ENCODE measurements around the gene HARBI1.
"Not testable (repeated sequence)": the region's sequence is repeated elsewhere in the genome, so short reads cannot be mapped to it uniquely, and the experiment has no call there.

HARBI1 gene

GRCh38 chr11:46597155-46597554, 19.9 kb downstream of the HARBI1 start:
- H3K9ac ChIP-seq (ENCODE audit: insufficient read length, low read depth) = no peak overlapping the region
- H3K27me3 ChIP-seq (ENCODE audit: insufficient read depth, insufficient read length) = no peaks in the 10 kb centered on the region
- H3K9me3 ChIP-seq (ENCODE audit: insufficient read depth, low read length) = no peaks in the 10 kb centered on the region
- H3K36me3 ChIP-seq (ENCODE audit: insufficient read depth, insufficient read length, low read length) = no peaks in the 10 kb centered on the region
- H3K4me3 ChIP-seq (ENCODE audit: insufficient read length, low read depth) = no peak overlapping the region
- TF ChIP-seq YY1 (IDR thresholded peaks at IDR 0.05; ENCODE audit: insufficient read depth, insufficient read length) (no peak), ZNF274 (IDR thresholded peaks at IDR 0.05; ENCODE audit: low read depth, low read length) (no peak), SUZ12 (IDR thresholded peaks at IDR 0.05; ENCODE audit: extremely low read depth, insufficient read depth, insufficient read length) (no peak)
- H3K4me1 ChIP-seq (ENCODE audit: insufficient read depth, insufficient read length) = no peaks in the 10 kb centered on the region
- DNase-seq (ENCODE audit: low read depth, low spot score) = no peak

DNA sequence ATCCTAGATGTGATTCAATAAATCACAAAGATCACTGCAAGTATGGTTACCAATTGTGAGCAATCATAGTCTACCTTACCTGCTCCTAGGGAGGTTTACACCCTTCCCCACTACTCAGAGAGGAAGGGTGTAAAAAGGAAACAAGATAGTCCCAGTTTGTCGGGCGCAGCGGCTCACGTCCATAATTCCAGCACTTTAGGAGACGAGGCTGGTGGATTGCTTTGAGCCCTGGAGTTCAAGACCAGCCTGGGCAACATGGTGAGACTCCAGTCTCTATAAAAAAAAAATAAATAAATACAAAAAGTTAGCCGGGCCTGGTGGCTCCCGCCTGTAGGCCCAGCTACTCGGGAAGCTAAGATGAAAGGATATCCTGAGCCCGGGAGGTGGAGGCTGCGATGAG, 22.2 kb downstream of the HARBI1 start:
- TF ChIP-seq YY1 (IDR thresholded peaks at IDR 0.05; ENCODE audit: insufficient read depth, insufficient read length) (no peak), SUZ12 (IDR thresholded peaks at IDR 0.05; ENCODE audit: extremely low read depth, insufficient read depth, insufficient read length) (no peak), ZNF274 (IDR thresholded peaks at IDR 0.05; ENCODE audit: low read depth, low read length) (no peak)
- H3K4me3 ChIP-seq (ENCODE audit: insufficient read length, low read depth) = no peak overlapping the region
- H3K36me3 ChIP-seq (ENCODE audit: insufficient read depth, insufficient read length, low read length) = no peaks in the 10 kb centered on the region
- H3K9me3 ChIP-seq (ENCODE audit: insufficient read depth, low read length) = no peaks in the 10 kb centered on the region
- DNase-seq (ENCODE audit: low read depth, low spot score) = no peak
- H3K9ac ChIP-seq (ENCODE audit: insufficient read length, low read depth) = no peak overlapping the region
- no peaks in the 10 kb centered on the region for H3K4me1 ChIP-seq (ENCODE audit: insufficient read depth, insufficient read length)
- no peaks in the 10 kb centered on the region for H3K27me3 ChIP-seq (ENCODE audit: insufficient read depth, insufficient read length)

GRCh38 chr11:46594374-46594700, 22.7 kb downstream of the HARBI1 start:
- Histone ChIP-seq H3K36me3 (ENCODE audit: insufficient read depth, insufficient read length, low read length) (no peaks in the 10 kb centered on the region), H3K27me3 (ENCODE audit: insufficient read depth, insufficient read length) (no peaks in the 10 kb centered on the region), H3K4me1 (ENCODE audit: insufficient read depth, insufficient read length) (no peaks in the 10 kb centered on the region), H3K9ac (ENCODE audit: insufficient read length, low read depth) (peak overlapping the region; percentile 37), H3K4me3 (ENCODE audit: insufficient read length, low read depth) (peak overlapping the region; percentile 89), H3K9me3 (ENCODE audit: insufficient read depth, low read length) (no peaks in the 10 kb centered on the region)
- no peak for DNase-seq (ENCODE audit: low read depth, low spot score)
- TF ChIP-seq YY1 (IDR thresholded peaks at IDR 0.05; ENCODE audit: insufficient read depth, insufficient read length) (no peak), ZNF274 (IDR thresholded peaks at IDR 0.05; ENCODE audit: low read depth, low read length) (no peak), SUZ12 (IDR thresholded peaks at IDR 0.05; ENCODE audit: extremely low read depth, insufficient read depth, insufficient read length) (no peak)

DNA sequence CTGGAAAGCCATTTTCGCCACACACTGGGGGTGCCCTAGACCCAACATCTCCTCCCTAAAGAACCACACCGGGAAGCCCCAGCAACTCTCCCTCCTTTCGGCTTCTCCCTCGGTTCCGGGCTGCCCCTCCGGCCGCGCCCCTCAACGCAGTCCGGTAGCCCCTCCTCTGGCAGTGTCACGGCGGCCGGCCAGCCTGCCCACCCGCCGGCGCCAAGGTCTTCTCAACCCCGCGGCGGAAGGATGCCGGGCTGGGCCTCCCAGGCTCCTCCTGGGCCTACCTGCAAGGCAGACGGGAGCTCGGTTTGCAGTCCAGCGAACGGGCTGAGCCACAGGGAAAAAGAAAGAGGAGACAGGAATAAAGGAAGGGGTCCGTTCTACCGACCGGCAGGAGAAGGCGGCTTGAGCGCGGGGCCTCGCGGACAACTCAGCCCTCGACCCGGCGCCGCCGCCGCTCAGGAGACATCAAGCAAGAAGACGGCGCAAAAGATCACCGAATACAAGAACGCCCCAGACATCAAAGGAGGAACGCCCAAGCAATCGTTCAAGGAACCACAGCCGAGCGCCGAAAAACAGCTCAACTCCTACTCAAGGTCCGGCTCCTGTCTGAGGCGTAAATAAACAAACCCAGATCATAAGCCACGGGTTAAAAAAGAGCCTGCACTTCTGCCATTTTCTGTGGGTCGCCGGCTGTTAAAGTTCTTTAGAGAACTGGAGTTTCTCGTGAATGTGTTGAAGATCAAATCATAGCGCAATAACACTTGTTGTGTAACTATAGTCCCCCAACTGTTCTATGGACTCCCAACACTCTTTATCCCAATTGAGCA, 23.3 kb downstream of the HARBI1 start, which contains the start of gene AMBRA1:
AMBRA1 (minus strand) TSS at position 474 of the 824 bp plus-strand sequence. CDS start 45,643 bp downstream, outside the sequence.
- no peaks in the 10 kb centered on the region for H3K9me3 ChIP-seq (ENCODE audit: insufficient read depth, low read length)
- no peak for TF ChIP-seq YY1 (IDR thresholded peaks at IDR 0.05; ENCODE audit: insufficient read depth, insufficient read length)
- TF ChIP-seq ZNF274 (IDR thresholded peaks at IDR 0.05; ENCODE audit: low read depth, low read length) = no peak
- TF ChIP-seq SUZ12 (IDR thresholded peaks at IDR 0.05; ENCODE audit: extremely low read depth, insufficient read depth, insufficient read length) = no peak
- DNase-seq (ENCODE audit: low read depth, low spot score) = peak; percentile 95
- no peaks in the 10 kb centered on the region for H3K4me1 ChIP-seq (ENCODE audit: insufficient read depth, insufficient read length)
- H3K4me3 ChIP-seq (ENCODE audit: insufficient read length, low read depth) = peak within 1 kb of the TSS; percentile 89
- H3K9ac ChIP-seq (ENCODE audit: insufficient read length, low read depth) = peak within 1 kb of the TSS; percentile 90
- no peaks in the 10 kb centered on the region for H3K36me3 ChIP-seq (ENCODE audit: insufficient read depth, insufficient read length, low read length)
- no peaks in the 10 kb centered on the region for H3K27me3 ChIP-seq (ENCODE audit: insufficient read depth, insufficient read length)

GRCh38 chr11:46590740-46591605, 26.1 kb downstream of the HARBI1 start:
- peaks cover 7% of the 10 kb centered on the region for H3K36me3 ChIP-seq (ENCODE audit: insufficient read depth, insufficient read length, low read length)
- H3K9me3 ChIP-seq (ENCODE audit: insufficient read depth, low read length) = no peaks in the 10 kb centered on the region
- H3K4me3 ChIP-seq (ENCODE audit: insufficient read length, low read depth) = no peak overlapping the region
- no peak for DNase-seq (ENCODE audit: low read depth, low spot score)
- no peaks in the 10 kb centered on the region for H3K4me1 ChIP-seq (ENCODE audit: insufficient read depth, insufficient read length)
- no peaks in the 10 kb centered on the region for H3K27me3 ChIP-seq (ENCODE audit: insufficient read depth, insufficient read length)
- no peak overlapping the region for H3K9ac ChIP-seq (ENCODE audit: insufficient read length, low read depth)
- TF ChIP-seq YY1 (IDR thresholded peaks at IDR 0.05; ENCODE audit: insufficient read depth, insufficient read length) (no peak), SUZ12 (IDR thresholded peaks at IDR 0.05; ENCODE audit: extremely low read depth, insufficient read depth, insufficient read length) (no peak), ZNF274 (IDR thresholded peaks at IDR 0.05; ENCODE audit: low read depth, low read length) (no peak)

DNA sequence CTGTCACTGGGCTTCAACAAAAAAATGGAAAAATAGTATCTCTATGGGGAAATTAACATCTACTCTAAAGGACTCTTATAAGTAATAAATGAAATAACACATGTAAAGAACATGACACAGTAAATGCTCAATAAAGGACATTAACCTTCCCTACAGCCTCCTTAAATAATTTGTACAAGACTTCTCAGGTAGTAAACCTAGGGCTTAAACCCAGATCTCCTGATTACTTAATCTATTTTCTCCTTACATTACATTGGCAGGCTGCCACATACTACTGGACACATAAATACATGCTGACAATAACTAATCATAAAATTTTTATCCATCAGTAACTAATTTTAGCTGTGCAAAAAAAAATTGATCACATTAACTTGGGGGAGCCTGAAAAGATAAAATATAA, 28.1 kb downstream of the HARBI1 start:
- H3K9ac ChIP-seq (ENCODE audit: insufficient read length, low read depth) = no peak overlapping the region
- H3K4me3 ChIP-seq (ENCODE audit: insufficient read length, low read depth) = no peak overlapping the region
- peaks cover 7% of the 10 kb centered on the region for H3K36me3 ChIP-seq (ENCODE audit: insufficient read depth, insufficient read length, low read length)
- no peaks in the 10 kb centered on the region for H3K27me3 ChIP-seq (ENCODE audit: insufficient read depth, insufficient read length)
- no peak for DNase-seq (ENCODE audit: low read depth, low spot score)
- TF ChIP-seq YY1 (IDR thresholded peaks at IDR 0.05; ENCODE audit: insufficient read depth, insufficient read length) (no peak), ZNF274 (IDR thresholded peaks at IDR 0.05; ENCODE audit: low read depth, low read length) (no peak), SUZ12 (IDR thresholded peaks at IDR 0.05; ENCODE audit: extremely low read depth, insufficient read depth, insufficient read length) (no peak)
- H3K9me3 ChIP-seq (ENCODE audit: insufficient read depth, low read length) = no peaks in the 10 kb centered on the region; the same call in 1 of the 2 replicates
- no peaks in the 10 kb centered on the region for H3K4me1 ChIP-seq (ENCODE audit: insufficient read depth, insufficient read length)

DNA sequence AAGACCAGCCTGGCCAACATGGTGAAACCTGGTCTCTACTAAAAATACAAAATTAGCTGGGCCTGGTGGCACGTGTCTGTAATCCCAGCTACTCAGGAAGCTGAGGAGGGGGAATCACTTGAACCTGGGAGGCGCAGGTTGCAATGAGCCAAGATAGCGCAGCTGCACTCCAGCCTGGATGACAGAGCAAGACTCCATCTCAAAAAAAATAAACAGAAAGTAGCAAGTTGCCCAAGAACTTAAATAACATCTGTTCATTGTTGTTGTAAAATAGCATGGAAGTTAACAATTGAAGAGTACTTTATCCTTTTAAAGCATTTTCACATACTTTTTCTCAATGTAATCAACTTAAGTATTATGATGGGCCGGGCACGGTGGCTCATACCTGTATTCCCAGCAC, 28.9 kb downstream of the HARBI1 start:
- Histone ChIP-seq H3K9ac (ENCODE audit: insufficient read length, low read depth) (no peak overlapping the region), H3K27me3 (ENCODE audit: insufficient read depth, insufficient read length) (no peaks in the 10 kb centered on the region), H3K9me3 (ENCODE audit: insufficient read depth, low read length) (no peaks in the 10 kb centered on the region; the same call in 1 of the 2 replicates), H3K36me3 (ENCODE audit: insufficient read depth, insufficient read length, low read length) (peaks cover 7% of the 10 kb centered on the region), H3K4me3 (ENCODE audit: insufficient read length, low read depth) (no peak overlapping the region), H3K4me1 (ENCODE audit: insufficient read depth, insufficient read length) (no peaks in the 10 kb centered on the region)
- no peak for TF ChIP-seq ZNF274 (IDR thresholded peaks at IDR 0.05; ENCODE audit: low read depth, low read length)
- no peak for TF ChIP-seq YY1 (IDR thresholded peaks at IDR 0.05; ENCODE audit: insufficient read depth, insufficient read length)
- no peak for TF ChIP-seq SUZ12 (IDR thresholded peaks at IDR 0.05; ENCODE audit: extremely low read depth, insufficient read depth, insufficient read length)
- no peak for DNase-seq (ENCODE audit: low read depth, low spot score)

- not testable (repeated sequence) for H3K4me3 ChIP-seq (ENCODE audit: insufficient read length, low read depth); H3K4me1 ChIP-seq (ENCODE audit: insufficient read depth, insufficient read length); DNase-seq (ENCODE audit: low read depth, low spot score); H3K27me3 ChIP-seq (ENCODE audit: insufficient read depth, insufficient read length); H3K9ac ChIP-seq (ENCODE audit: insufficient read length, low read depth); H3K9me3 ChIP-seq (ENCODE audit: insufficient read depth, low read length); H3K36me3 ChIP-seq (ENCODE audit: insufficient read depth, insufficient read length, low read length)
These were observed 33.5 kb downstream of the HARBI1 start for GRCh38 chr11:46583513-46583912.

Measured in NT2/D1 (cell line).